ENCODE results near the gene WDR88. TPM values are rescaled to one million over a fixed set of nuclear protein-coding genes. Genes with fewer than 3 reads are reported as not detected.

Gene WDR88
- total and polyA plus RNA-seq, 10 of the 15 experiments (the other 5 are each of a cell fraction or from before 2014, with no cell fraction given), result 0.19 to 0.34 TPM; not detected in 8

DNA sequence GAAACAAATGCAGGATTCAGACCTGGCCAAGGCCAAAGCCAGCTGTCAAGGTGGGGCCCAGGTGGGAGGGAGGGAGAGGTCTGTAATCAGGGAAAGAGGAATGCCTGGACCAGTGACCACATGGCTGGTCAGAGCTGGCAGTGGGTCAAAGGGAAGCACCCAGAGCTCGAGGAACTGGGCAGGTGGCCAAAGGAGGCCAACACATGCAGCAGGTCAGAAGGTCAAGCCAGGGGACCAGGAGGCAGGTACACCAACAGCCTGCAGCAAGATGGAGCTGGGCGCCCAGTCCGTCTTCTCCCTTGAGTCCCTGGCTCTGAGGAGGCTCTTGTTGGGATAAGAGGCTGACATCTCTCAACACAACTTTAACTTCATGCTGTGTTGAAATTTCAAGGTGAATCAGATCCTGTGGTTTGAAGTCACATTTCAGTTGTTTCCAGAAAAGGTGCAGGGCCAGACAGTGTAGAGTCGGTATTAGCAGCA, 33.8 kb upstream of the WDR88 start:
- in situ Hi-C loops (cut with MboI) (no loop called here), intact Hi-C loops (cut with micrococcal nuclease; ENCODE audit: unreplicated experiment) (no loop called here)
- ATAC-seq (no peak), FAIRE-seq (no peak), DNase-seq (ENCODE audit: low read depth, low spot score) (no peak)
- H3K79me2 ChIP-seq (ENCODE audit: control insufficient read depth, insufficient read depth, low read length), result no peaks in the 10 kb centered on the region
- 92% methylated on average over 4 of the region's 4 CpGs for WGBS (ENCODE audit: insufficient coverage, insufficient replicate concordance, low lambda C conversion rate, missing lambda C conversion rate)
- ChIA-PET POLR2A (interaction anchor here (1.0 kb wide), 1 partner anchor 407 kb away, joined by 4 read pairs; no protein-coding TSS in a partner anchor), CTCF (interaction anchor here (0.6 kb wide), 1 partner anchor 25 kb away, joined by 3 read pairs; no protein-coding TSS in a partner anchor), RAD21 (ENCODE audit: unreplicated experiment) (no interaction called here), SMC1A (ENCODE audit: uncharacterized antibody, unreplicated experiment) (no interaction called here)
- no peak overlapping the region for H3K27ac ChIP-seq (ENCODE audit: control insufficient read depth, insufficient read depth)
- no peak overlapping the region for H2AFZ ChIP-seq (ENCODE audit: control insufficient read depth, low read depth, low read length)
- TF ChIP-seq SRF (IDR thresholded peaks at IDR 0.05; ENCODE audit: low read depth in 2 of 2, low read length in 2 of 2) (no peak), BRCA1 (IDR thresholded peaks at IDR 0.05; ENCODE audit: low read depth, low read length) (no peak), ZNF622 (IDR thresholded peaks at IDR 0.05) (no peak), SMC3 (IDR thresholded peaks at IDR 0.05; ENCODE audit: borderline replicate concordance, low read length) (no peak), TBL1XR1 (IDR thresholded peaks at IDR 0.05; ENCODE audit: low read depth, low read length) (no peak), SIN3A (IDR thresholded peaks at IDR 0.05; ENCODE audit: low read depth, low read length) (no peak), FOS (IDR thresholded peaks at IDR 0.05; ENCODE audit: borderline replicate concordance, extremely low read depth, insufficient read length) (no peak), SMARCA5 (IDR thresholded peaks at IDR 0.05) (no peak), TARDBP (IDR thresholded peaks at IDR 0.05; ENCODE audit: borderline replicate concordance) (no peak), SUPT20H (IDR thresholded peaks at IDR 0.05; ENCODE audit: borderline replicate concordance, control insufficient read depth, low read depth, low read length) (no peak), POU2F2 (IDR thresholded peaks at IDR 0.05; ENCODE audit: borderline replicate concordance, low read depth, low read length) (no peak), MYC (IDR thresholded peaks at IDR 0.05; ENCODE audit: insufficient read depth, insufficient read length, insufficient replicate concordance, low read length, severe bottlenecking) (no peak), ETV6 (conservative IDR thresholded peaks at IDR 0.05 in 1 of 2, IDR thresholded peaks at IDR 0.05 in 1 of 2; ENCODE audit: borderline replicate concordance in 1 of 2, low read depth in 1 of 2) (no peak)
- TF ChIP-seq, protein P1, sequence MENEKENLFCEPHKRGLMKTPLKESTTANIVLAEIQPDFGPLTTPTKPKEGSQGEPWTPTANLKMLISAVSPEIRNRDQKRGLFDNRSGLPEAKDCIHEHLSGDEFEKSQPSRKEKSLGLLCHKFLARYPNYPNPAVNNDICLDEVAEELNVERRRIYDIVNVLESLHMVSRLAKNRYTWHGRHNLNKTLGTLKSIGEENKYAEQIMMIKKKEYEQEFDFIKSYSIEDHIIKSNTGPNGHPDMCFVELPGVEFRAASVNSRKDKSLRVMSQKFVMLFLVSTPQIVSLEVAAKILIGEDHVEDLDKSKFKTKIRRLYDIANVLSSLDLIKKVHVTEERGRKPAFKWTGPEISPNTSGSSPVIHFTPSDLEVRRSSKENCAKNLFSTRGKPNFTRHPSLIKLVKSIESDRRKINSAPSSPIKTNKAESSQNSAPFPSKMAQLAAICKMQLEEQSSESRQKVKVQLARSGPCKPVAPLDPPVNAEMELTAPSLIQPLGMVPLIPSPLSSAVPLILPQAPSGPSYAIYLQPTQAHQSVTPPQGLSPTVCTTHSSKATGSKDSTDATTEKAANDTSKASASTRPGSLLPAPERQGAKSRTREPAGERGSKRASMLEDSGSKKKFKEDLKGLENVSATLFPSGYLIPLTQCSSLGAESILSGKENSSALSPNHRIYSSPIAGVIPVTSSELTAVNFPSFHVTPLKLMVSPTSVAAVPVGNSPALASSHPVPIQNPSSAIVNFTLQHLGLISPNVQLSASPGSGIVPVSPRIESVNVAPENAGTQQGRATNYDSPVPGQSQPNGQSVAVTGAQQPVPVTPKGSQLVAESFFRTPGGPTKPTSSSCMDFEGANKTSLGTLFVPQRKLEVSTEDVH (IDR thresholded peaks at IDR 0.05; ENCODE audit: low read depth, partially characterized antibody), result no peak
- TF ChIP-seq, protein P2, sequence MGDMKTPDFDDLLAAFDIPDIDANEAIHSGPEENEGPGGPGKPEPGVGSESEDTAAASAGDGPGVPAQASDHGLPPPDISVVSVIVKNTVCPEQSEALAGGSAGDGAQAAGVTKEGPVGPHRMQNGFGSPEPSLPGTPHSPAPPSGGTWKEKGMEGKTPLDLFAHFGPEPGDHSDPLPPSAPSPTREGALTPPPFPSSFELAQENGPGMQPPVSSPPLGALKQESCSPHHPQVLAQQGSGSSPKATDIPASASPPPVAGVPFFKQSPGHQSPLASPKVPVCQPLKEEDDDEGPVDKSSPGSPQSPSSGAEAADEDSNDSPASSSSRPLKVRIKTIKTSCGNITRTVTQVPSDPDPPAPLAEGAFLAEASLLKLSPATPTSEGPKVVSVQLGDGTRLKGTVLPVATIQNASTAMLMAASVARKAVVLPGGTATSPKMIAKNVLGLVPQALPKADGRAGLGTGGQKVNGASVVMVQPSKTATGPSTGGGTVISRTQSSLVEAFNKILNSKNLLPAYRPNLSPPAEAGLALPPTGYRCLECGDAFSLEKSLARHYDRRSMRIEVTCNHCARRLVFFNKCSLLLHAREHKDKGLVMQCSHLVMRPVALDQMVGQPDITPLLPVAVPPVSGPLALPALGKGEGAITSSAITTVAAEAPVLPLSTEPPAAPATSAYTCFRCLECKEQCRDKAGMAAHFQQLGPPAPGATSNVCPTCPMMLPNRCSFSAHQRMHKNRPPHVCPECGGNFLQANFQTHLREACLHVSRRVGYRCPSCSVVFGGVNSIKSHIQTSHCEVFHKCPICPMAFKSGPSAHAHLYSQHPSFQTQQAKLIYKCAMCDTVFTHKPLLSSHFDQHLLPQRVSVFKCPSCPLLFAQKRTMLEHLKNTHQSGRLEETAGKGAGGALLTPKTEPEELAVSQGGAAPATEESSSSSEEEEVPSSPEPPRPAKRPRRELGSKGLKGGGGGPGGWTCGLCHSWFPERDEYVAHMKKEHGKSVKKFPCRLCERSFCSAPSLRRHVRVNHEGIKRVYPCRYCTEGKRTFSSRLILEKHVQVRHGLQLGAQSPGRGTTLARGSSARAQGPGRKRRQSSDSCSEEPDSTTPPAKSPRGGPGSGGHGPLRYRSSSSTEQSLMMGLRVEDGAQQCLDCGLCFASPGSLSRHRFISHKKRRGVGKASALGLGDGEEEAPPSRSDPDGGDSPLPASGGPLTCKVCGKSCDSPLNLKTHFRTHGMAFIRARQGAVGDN (IDR thresholded peaks at IDR 0.05), result no peak
- no peaks in the 10 kb centered on the region for H3K27me3 ChIP-seq (replicated peaks in 1 of 2; ENCODE audit: control insufficient read depth in 2 of 2, insufficient read depth in 2 of 2, low read length in 1 of 2)
- BruUV-seq (replicated peaks), result no TSS peak
- no peaks in the 10 kb centered on the region for H4K20me1 ChIP-seq (ENCODE audit: control insufficient read depth, insufficient read depth)
- no peak overlapping the region for H3K4me2 ChIP-seq (ENCODE audit: control insufficient read depth, insufficient read depth)
- H3K36me3 ChIP-seq (ENCODE audit: control insufficient read depth in 2 of 2, insufficient read depth in 2 of 2, low read length in 1 of 2), result peaks cover 9 to 33% of the 10 kb centered on the region in 2 experiments
- H3K9ac ChIP-seq (ENCODE audit: control insufficient read depth, insufficient read depth, low read length), result no peak overlapping the region
- no peaks in the 10 kb centered on the region for H3K9me3 ChIP-seq (replicated peaks; ENCODE audit: control insufficient read depth, insufficient read depth, low read length)
- no peaks in the 10 kb centered on the region for H3K4me1 ChIP-seq (ENCODE audit: control insufficient read depth, insufficient read depth, low read length)
- no peak overlapping the region for H3K4me3 ChIP-seq

Measured in GM12878 (cell line).